Liver (tissue), 3 donors: ENCODE measurements around the gene NWD2.
A peak's percentile ranks its signal among the peaks of the same experiment; 100 is the strongest.

Source experiments
- CTCF ChIP-seq: fragments of 150-350 bp; IDR thresholded peaks from 2 replicates; pipeline ENCODE4 v1.5.1; 2017; ENCODE audit warnings: improper control_type of control experiment, low read depth, low read length; ENCODE audit not compliant: missing input control
- GABPA ChIP-seq, 2 donors: IDR thresholded peaks in 1 of 2; conservative IDR thresholded peaks in 1 of 2; 2 replicates each; pipeline ENCODE4 v1.6.1; 2016; ENCODE audit warnings: antibody characterized with exemption in 2 of 2, mild to moderate bottlenecking in 1 of 2, moderate library complexity in 1 of 2
- RXRA ChIP-seq, 2 donors: IDR thresholded peaks; 2 replicates each; pipeline ENCODE4 v1.6.1; 2017 to 2018; ENCODE audit warnings: antibody characterized with exemption in 2 of 2, mild to moderate bottlenecking in 1 of 2
- donor health status: healthy.
- donor health status: healthy.

- TF ChIP-seq CTCF (no peak), GABPA (IDR thresholded peaks at IDR 0.05 in 1 of 2, conservative IDR thresholded peaks at IDR 0.05 in 1 of 2) (no peak), RXRA (IDR thresholded peaks at IDR 0.05) (peak in 1 of 2 donors; percentile 21)
Measured at GRCh38 chr4:37423310-37423709, 178.8 kb downstream of the NWD2 start.
